GM23248 (cell line): ENCODE data around the gene POU5F1.

ENCODE experiments used
- EZH2 ChIP-seq: fragments of 200-600 bp; sonication (generic); IDR thresholded peaks from 2 replicates; pipeline ENCODE4 v1.6.1; 2018; ENCODE audit warnings: antibody characterized with exemption, mild to moderate bottlenecking; ENCODE audit not compliant: insufficient read depth, poor library complexity, severe bottlenecking
- EZH2phosphoT487 ChIP-seq: fragments of 200-600 bp; sonication (generic); IDR thresholded peaks from 2 replicates; pipeline ENCODE4 v1.6.1; 2018; ENCODE audit warnings: antibody characterized with exemption, moderate library complexity, mild to moderate bottlenecking, low read depth; ENCODE audit not compliant: insufficient read depth

DNA sequence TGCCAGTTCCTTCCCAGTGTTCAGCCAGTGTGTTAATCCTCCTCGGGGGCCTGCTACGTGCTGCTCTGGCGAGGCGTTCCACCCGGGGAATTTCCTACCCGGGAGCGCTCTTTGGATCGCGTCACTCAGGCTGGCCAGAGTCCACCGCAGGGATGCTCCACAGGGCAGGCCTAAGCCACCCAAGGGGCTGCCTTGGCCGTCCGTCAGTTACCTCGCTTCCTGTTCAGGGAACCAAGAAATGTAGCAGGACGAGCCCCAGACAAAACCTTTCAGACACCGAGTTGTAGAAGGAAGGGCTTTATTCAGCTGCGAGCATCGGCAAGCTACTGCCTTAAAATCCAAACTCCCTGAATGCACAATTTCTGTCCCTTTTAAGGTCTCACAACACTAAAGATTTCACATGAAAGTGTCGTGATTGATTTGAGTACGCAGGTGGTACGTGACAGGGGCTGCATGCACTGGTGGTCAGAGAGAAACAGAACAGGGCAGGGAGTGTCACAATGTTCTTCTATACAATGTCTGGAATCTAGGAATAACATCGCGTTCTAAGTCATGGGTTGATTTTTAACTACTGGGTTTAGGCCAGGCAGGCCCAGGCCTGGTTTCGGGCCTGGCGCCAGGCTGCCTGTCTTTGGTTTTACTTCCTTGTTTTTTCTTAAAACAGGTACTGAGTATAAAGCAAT, 15.7 kb upstream of the POU5F1 start:
- TF ChIP-seq EZH2: no peak
- TF ChIP-seq EZH2phosphoT487: no peak
